Right renal cortex interstitium (tissue), 3 donors: Measurements from ENCODE around the gene CARD10. TPM values are rescaled to one million over a fixed set of nuclear protein-coding genes. Genes with fewer than 3 reads are reported as not detected.
A peak's percentile ranks its signal among the peaks of the same experiment; 100 is the strongest.

Source experiments
- DNase-seq, 3 donors: peaks; one replicate each; pipeline ENCODE4 v3.0.0-alpha.2; 2013; ENCODE audit warnings: low read depth in 3 of 3, low spot score in 2 of 3
- polyA plus RNA-seq, 3 donors: library from polyadenylated mRNA; unstranded; fragments of 120-200 nt; gene quantifications; one replicate each; pipeline ENCODE4 v1.2.1, GENCODE V29; 2013; ENCODE audit not compliant: insufficient read length in 3 of 3

The CARD10 gene
- 10 to 100 TPM; 16.2 to 18.0 (median 16.4) TPM for polyA plus RNA-seq

DNA sequence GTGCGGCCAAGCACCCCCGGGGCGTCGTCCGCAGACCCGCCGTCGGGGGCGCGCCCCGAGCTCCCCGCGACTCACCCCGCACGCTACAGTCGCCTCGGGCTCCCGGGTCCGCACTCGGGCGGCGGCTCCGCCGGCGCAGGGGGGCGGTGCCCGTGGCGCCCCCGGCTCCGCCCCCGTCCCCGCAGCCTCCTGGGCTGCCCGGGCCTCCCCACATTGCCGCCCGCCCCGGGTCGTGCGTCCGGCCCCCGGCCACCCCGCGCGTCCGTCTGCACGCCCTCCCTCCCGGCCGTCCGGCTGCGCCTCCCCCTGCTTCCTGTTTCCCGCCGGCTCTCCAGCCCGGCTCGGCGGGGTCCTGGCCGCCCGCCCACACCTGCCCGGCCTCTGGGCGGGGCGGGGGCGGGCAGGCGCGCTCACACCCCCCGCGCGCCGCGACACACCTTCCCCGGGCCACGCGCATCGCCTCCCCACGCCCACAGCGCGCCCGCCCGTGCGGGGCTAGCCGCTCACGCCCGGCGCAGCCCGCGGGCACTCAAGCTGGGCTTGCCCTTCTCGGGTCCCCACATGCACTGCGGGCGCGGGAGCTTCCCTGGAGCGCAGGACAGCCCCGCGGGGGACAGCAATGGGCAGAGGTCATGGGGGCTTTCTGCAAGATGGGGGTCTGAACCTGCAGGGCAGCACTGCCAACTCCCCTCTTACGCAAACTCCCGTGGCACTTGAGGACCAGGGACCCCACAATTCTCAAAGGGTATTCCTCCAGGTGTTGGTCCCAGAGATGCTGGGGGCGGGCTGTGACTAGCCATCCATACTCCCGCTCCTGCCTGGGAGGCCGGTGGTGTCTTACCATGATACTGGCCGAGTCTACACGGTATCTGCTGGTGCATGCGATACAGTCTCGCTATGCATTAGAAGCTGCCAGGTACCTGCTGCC is at the start of gene CARD10:
Gene CARD10, minus strand, starts transcription at position 148 of the 928 bp plus-strand sequence. CDS start 215 bp downstream, outside the sequence.
- no peak for DNase-seq

GRCh38 chr22:37568448-37569008 is 49.3 kb upstream of the CARD10 start:
- no peak for DNase-seq

DNA sequence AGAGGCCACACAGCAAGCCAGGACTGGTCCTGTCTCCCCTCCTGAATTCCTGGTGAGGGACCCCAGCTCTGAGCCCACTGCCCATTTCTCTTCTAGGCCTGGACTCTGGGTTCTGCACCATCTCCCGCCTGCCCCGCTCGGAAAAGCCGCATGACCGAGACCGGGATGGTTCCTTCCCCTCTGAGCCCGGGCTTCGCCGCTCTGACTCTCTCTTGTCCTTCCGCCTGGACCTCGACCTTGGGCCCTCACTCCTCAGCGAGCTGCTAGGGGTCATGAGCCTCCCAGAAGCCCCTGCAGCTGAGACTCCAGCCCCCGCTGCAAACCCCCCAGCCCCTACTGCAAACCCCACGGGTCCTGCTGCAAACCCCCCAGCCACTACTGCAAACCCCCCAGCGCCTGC is 48.8 kb upstream of the CARD10 start:
- DNase-seq: no peak

GRCh38 chr22:37566903-37567798 is 47.9 kb upstream of the CARD10 start:
- DNase-seq: no peak

DNA sequence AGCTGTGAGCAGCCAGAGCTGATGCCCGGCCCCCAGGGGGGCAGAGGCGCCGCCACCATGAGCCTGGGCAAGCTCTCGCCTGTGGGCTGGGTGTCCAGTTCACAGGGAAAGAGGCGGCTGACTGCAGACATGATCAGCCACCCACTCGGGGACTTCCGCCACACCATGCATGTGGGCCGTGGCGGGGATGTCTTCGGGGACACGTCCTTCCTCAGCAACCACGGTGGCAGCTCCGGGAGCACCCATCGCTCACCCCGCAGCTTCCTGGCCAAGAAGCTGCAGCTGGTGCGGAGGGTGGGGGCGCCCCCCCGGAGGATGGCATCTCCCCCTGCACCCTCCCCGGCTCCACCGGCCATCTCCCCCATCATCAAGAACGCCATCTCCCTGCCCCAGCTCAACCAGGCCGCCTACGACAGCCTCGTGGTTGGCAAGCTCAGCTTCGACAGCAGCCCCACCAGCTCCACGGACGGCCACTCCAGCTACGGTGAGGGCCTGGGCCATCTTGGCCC is 47.2 kb upstream of the CARD10 start:
- no peak for DNase-seq

DNA sequence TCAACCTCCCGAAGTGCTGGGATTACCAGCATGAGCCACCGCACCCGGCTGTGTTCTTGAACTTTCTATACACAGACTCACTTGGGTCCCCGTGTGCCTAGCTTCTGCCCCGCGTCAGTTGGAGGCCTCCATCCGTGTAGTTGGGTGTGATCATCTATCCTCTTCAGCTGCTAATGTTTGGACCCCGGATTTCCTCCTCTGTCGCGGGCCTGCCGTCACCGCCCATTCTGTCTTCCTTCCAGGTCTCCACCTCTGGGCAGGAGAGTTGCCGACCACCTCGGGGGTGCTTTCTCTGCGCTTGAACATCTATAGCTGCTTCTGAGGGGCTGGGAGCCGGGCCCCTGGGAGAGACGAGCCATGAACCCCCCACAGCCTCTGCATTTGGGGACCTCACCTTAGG is 46.6 kb upstream of the CARD10 start:
- DNase-seq: no peak

GRCh38 chr22:37564111-37564711 is 45.0 kb upstream of the CARD10 start:
- no peak for DNase-seq

DNA sequence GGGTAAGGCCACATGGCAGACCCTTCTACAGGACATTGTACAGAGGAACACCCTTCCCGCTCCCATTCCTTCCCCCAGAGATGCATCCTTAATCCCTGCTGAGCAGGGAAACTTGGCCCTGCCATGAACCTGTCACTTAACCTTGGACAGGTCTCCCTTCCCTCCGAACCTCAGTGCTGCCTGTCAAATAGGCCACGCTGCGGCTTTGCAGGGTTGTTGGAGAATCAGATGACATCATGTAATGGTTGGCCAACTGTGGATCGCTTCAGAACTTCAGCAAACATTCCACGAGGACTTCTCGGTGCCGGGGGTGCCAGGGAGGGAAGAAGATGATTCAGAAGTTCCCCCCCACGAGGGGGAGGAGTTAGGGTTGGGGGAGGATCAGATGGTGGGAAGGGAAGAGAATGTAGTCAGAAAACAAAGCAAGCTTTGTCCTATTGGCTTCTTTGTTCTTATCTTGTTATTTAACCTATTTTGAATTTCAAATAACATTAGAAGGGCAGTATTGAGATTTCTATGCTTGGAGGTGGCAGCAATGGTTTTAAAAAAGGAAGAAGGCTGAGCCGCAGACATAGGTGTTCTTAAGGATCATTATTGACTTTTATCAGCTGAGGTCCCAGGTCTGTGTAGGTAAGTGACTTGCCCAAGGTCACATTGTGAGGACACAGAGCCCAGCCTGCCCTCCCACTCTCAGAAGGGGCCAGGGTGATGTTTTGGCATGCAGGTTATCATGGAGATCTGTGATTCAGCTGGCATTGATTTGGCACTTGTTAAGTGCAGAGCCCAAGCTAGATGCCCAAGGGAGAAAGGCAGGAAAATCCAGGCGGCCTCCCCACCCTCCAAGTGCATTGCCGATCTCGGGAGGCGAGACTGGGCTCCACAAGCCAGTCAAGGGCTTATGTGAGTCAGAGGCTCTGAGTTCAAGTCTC is 44.2 kb upstream of the CARD10 start:
- no peak for DNase-seq

- DNase-seq: no peak
These were observed 43.0 kb upstream of the CARD10 start for GRCh38 chr22:37562049-37562875.

GRCh38 chr22:37561212-37562048 is 42.2 kb upstream of the CARD10 start:
- peak in 2 of 3 donors; percentile 83 to 90 for DNase-seq

DNA sequence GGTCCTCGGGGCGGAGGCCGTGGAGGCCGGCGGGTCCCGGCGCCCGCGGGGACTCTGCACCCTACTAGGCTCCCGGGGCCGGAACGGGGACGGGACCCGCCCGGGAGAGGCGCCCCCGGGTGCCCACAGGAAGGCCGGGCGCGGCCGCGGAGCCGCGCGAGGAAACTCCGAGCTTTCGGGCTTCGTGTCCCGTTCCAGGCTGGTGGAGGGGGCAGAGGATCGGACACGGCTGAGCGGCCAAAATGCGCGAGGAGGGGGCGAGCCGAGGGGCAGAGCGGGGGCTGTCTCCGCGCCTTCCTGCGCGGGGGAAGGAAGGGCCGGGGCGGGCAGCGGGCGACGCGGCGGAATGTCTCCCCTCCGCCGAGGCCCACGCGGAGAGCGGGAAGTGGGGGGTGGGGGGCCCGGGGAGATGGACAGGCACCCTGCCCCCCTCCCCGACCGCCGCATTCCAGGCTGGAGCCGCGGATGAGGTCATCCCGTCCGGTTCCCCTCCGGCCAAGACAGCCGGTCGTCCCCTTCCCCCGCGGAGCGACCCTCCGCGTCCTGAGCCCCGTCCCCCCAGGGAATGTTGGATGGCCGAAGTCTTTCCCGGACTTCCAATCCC is 41.5 kb upstream of the CARD10 start:
- DNase-seq: no peak

DNA sequence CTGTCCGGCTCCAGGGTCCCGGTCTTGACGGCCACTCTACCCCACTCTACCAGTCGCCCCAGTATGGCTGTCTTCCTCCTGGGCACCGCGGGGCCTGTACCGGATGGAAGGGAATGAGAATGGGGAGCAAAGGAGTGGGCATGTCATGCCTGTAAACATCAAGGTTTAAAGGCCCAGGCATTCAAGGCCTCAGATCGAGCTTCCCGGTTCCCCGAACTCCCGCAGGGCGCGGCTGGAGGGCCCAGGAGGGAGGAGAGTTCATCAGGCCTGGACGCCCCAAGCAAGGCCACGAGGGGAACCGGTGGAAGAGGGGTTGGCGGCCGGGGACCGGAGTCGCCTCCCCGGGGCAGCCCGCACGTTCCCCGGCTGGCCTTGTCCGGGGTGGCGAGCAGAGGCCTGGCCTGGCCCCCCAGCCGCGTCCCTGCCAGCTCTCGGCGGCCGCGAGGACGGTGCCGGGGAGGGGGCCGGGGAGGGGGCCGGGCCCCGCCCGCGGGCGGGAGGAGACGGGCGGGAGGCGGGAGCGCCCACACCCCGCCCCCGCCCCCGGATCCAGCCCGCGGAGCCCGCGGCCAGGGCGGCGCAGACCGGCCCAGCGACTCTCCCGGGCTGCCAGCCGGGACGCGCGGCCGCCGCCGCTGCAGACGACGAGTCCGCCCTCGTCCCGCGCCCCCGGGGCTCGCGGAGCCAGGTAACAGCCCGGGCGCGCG is 40.8 kb upstream of the CARD10 start, which contains the start of gene CDC42EP1:
Gene CDC42EP1, plus strand, starts transcription at position 580 of the 707 bp plus-strand sequence. CDS start 5,870 bp downstream, outside the sequence.
- no peak for DNase-seq

DNA sequence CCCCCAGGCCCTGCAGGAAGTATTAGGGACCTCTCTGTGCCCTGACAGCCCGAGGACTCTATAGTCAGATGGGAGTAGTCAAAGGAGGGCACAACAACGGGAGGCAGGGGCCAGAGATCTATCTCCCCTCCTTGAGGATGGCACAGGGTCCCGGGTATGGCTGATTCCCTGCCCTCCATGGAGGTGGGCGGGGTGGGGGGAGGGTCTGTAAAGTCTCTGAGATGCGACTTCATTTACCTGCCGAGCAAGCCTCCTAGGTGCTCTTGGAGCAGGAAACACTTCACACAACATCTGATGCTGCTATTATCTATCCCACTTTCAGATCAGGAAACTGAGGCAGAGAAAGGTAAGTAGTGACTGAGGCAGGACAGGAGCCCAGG is 40.3 kb upstream of the CARD10 start:
- DNase-seq: no peak

DNA sequence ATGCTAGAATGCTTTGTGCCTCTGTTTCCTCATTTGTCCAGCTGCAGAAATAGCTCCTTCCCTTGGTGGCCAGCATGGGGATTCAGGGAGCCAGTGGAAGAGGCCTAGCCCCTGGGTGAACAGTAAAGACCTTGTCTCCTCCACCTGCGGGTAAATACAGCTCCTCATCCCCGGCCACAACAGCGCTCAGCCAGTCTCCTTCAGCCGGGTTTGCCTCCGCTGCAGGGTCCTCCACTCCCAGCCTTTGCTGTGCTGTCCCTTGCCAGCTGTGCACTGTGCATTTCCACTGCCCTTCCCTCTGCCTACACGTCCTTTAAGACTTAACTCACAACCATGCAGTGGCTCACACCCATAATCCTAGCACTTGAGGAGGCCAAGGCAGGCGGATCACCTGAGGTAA is 39.6 kb upstream of the CARD10 start:
- no peak for DNase-seq

- no peak for DNase-seq
These were observed 38.2 kb upstream of the CARD10 start for GRCh38 chr22:37557321-37558001.

DNA sequence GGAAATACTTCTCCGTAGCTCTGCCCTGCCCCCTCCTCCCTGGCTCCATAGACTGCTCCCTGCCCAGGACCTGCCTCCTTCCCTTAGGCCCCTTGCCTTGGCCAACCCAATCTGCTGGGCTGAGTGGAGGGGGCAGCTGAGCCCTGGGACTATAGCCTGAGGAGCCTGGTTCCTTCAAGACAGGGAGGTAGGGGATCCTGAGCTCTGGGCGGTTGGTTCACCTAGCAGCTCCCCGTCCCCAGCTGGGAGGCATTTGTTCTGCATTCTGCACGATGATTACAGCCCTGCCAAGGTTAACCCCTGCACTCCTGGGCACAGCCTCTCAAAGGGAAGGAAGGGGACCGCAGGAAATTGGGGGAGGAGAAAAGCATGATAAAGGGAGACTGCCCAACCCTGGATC is 37.5 kb upstream of the CARD10 start:
- DNase-seq: no peak
